NAMALWA (cell line): ENCODE measurements around the gene RIOK1.
"Not testable (repeated sequence)": the region's sequence is repeated elsewhere in the genome, so short reads cannot be mapped to it uniquely, and the experiment has no call there.

Experiments
- DNase-seq: peaks from one replicate; pipeline ENCODE4 v3.0.0-alpha.2; 2015; ENCODE audit warnings: low spot score

RIOK1 gene

GRCh38 chr6:7441048-7441775 is 51.6 kb downstream of the RIOK1 start:
- DNase-seq = no peak

GRCh38 chr6:7442467-7442866 is 52.9 kb downstream of the RIOK1 start:
- DNase-seq = no peak

- no peak for DNase-seq
Observed at GRCh38 chr6:7445101-7445500, 55.5 kb downstream of the RIOK1 start.

GRCh38 chr6:7445885-7446461 is 56.4 kb downstream of the RIOK1 start:
- DNase-seq = no peak

- DNase-seq = no peak
Observed at GRCh38 chr6:7446619-7447325, 57.2 kb downstream of the RIOK1 start.

GRCh38 chr6:7448232-7448631 is 58.6 kb downstream of the RIOK1 start:
- DNase-seq = no peak

GRCh38 chr6:7449018-7449417 is 59.4 kb downstream of the RIOK1 start:
- DNase-seq = no peak

- DNase-seq = no peak
Observed at GRCh38 chr6:7451326-7451725, 61.7 kb downstream of the RIOK1 start.

GRCh38 chr6:7452898-7453297 is 63.3 kb downstream of the RIOK1 start:
- no peak for DNase-seq

- no peak for DNase-seq
Observed at GRCh38 chr6:7454696-7455358, 65.2 kb downstream of the RIOK1 start.

- DNase-seq = not testable (repeated sequence)
Observed at GRCh38 chr6:7456302-7456701, 66.7 kb downstream of the RIOK1 start.

GRCh38 chr6:7461416-7461815 is 71.8 kb downstream of the RIOK1 start:
- DNase-seq = no peak

- no peak for DNase-seq
Observed at GRCh38 chr6:7463785-7464184, 74.2 kb downstream of the RIOK1 start.

- no peak for DNase-seq
Observed at GRCh38 chr6:7467007-7467897, 77.6 kb downstream of the RIOK1 start.
